ENCODE measurements around the gene EP300. TPM values are rescaled to one million over a fixed set of nuclear protein-coding genes. Genes with fewer than 3 reads are reported as not detected.
"Not testable (repeated sequence)": the region's sequence is repeated elsewhere in the genome, so short reads cannot be mapped to it uniquely, and the experiment has no call there.

The EP300 gene
- total and polyA plus RNA-seq, 2 experiments from 2014 or later = 28.5 to 60.1 TPM

GRCh38 chr22:41127451-41127850, 35.1 kb downstream of the EP300 start:
- Histone ChIP-seq H3K4me1 (ENCODE audit: low read depth) (no peaks in the 10 kb centered on the region), H3K27ac (no peak overlapping the region), H3K9me3 (ENCODE audit: low read depth) (no peaks in the 10 kb centered on the region), H3K4me3 (no peak overlapping the region), H3K36me3 (peaks cover 71% of the 10 kb centered on the region), H3K27me3 (no peaks in the 10 kb centered on the region)
- TF ChIP-seq CTCF (IDR thresholded peaks at IDR 0.05; ENCODE audit: low read depth, low read length) = no peak
- DNase-seq (ENCODE audit: low read depth in 1 of 2, low spot score in 1 of 2) = no peak

DNA sequence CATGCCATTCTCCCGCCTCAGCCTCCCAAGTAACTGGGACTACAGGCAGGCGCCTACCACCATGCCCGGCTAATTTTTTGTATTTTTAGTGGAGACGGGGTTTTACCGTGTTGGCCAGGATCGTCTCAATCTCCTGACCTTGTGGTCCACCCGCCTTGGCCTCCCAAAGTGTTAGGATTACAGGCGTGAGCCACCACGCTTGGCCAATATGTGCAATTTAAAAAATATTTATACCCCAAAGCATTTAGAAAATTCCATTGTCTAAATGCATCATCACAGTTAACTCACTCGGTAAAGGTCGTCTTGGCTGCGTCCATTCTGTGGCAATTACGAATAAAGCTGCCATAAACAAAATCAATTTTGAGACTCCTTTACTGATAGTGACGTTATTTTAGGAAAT, 36.2 kb downstream of the EP300 start:
- no peak for DNase-seq (ENCODE audit: low read depth in 1 of 2, low spot score in 1 of 2)
- no peaks in the 10 kb centered on the region for H3K4me1 ChIP-seq (ENCODE audit: low read depth)
- no peak for TF ChIP-seq CTCF (IDR thresholded peaks at IDR 0.05; ENCODE audit: low read depth, low read length)
- H3K4me3 ChIP-seq = no peak overlapping the region
- no peaks in the 10 kb centered on the region for H3K9me3 ChIP-seq (ENCODE audit: low read depth)
- no peak overlapping the region for H3K27ac ChIP-seq
- no peaks in the 10 kb centered on the region for H3K27me3 ChIP-seq
- H3K36me3 ChIP-seq = peaks cover 80% of the 10 kb centered on the region

DNA sequence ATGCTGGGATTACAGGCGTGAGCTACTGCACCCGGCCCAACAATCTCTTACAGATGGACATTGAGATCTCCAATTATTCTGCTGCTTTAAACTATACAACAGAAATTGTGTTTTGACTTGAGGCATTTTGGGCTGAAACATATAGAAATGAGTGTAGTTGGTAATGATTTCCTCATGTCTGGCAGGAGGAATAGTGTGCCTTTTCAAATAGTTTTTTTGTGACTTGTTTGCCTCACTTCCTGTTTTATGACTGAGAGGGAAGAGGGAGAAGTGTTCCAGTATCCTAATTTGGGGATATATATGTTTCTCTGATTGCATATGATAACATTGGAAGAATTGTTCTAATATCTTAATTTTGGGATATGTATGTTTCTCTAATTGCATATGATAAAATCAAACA, 40.2 kb downstream of the EP300 start:
- Histone ChIP-seq H3K9me3 (ENCODE audit: low read depth) (no peaks in the 10 kb centered on the region), H3K36me3 (peaks cover 80% of the 10 kb centered on the region), H3K27me3 (no peaks in the 10 kb centered on the region), H3K4me3 (no peak overlapping the region), H3K27ac (no peak overlapping the region), H3K4me1 (ENCODE audit: low read depth) (no peaks in the 10 kb centered on the region)
- no peak for DNase-seq (ENCODE audit: low read depth in 1 of 2, low spot score in 1 of 2)
- TF ChIP-seq CTCF (IDR thresholded peaks at IDR 0.05; ENCODE audit: low read depth, low read length) = no peak

DNA sequence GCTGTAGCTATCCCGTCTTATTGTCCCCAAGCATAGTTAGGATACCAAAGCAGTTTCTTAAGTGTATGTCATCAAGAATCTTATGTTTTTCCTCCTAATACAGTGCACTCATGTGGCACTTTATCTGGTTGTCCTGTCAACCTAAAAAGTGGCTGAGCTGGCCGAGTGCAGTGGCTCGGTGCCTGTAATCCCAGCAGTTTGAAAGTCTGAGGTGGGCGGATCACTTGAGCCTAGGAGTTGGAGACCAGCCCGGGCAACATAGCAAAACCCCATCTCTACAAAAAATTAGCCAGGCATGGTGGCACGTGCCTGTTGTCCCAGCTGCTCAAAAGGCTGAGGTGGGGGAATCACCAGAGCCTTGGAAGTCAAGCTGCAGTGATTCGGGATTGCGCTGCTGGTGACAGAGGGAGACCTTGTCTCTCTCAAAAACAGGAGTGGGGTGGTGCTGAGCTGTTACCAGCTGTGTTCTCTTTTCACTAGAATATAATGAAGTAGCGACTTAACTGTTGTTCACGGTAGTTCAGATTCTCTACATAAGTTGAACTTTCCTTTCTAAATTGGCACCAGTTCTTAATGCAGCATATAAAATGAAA, 48.1 kb downstream of the EP300 start:
- Histone ChIP-seq H3K27me3 (no peaks in the 10 kb centered on the region), H3K9me3 (ENCODE audit: low read depth) (no peaks in the 10 kb centered on the region), H3K4me3 (no peak overlapping the region), H3K36me3 (peaks cover 88% of the 10 kb centered on the region), H3K4me1 (ENCODE audit: low read depth) (peaks cover 4% of the 10 kb centered on the region), H3K27ac (peak overlapping the region; percentile 36)
- TF ChIP-seq CTCF (IDR thresholded peaks at IDR 0.05; ENCODE audit: low read depth, low read length) = no peak
- peak in 1 of 2 donors; percentile 17 for DNase-seq (ENCODE audit: low read depth in 1 of 2, low spot score in 1 of 2)

DNA sequence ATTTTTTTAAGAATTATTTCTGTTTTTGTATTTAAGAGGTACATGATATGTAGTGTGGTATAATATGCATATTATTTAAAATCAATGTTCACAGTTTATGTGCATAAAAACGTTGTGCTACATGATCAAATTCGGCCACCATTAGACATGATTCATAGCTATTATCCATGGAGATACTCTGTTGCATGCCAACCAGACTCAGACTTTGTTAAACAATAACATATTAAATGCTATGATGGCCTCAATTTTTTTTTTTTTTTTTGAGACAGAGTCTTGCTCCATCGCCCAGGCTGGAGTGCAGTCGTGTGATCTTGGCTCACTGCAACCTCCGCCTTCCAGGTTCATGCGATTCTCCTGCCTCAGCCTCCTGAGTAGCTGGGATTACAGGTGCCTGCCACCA, 53.5 kb downstream of the EP300 start:
- peaks cover 94% of the 10 kb centered on the region for H3K36me3 ChIP-seq
- not testable (repeated sequence) for H3K4me1 ChIP-seq (ENCODE audit: low read depth); H3K27me3 ChIP-seq; H3K27ac ChIP-seq; H3K9me3 ChIP-seq (ENCODE audit: low read depth); H3K4me3 ChIP-seq; DNase-seq (ENCODE audit: low read depth in 1 of 2, low spot score in 1 of 2)

- no peak overlapping the region for H3K4me3 ChIP-seq
- no peaks in the 10 kb centered on the region for H3K27me3 ChIP-seq
- no peaks in the 10 kb centered on the region for H3K9me3 ChIP-seq (ENCODE audit: low read depth)
- TF ChIP-seq CTCF (IDR thresholded peaks at IDR 0.05; ENCODE audit: low read depth, low read length) = no peak
- no peaks in the 10 kb centered on the region for H3K4me1 ChIP-seq (ENCODE audit: low read depth)
- no peak overlapping the region for H3K27ac ChIP-seq
- peak in 1 of 2 donors; percentile 10 for DNase-seq (ENCODE audit: low read depth in 1 of 2, low spot score in 1 of 2)
- peaks cover 94% of the 10 kb centered on the region for H3K36me3 ChIP-seq
These were observed 54.2 kb downstream of the EP300 start for GRCh38 chr22:41146573-41146972.
